RKO (cell line): ENCODE results near the gene BLTP1.
"Not testable (repeated sequence)": the region's sequence is repeated elsewhere in the genome, so short reads cannot be mapped to it uniquely, and the experiment has no call there.

ENCODE experiments used
- DNase-seq: peaks from one replicate; pipeline ENCODE4 v3.0.0-alpha.2; 2016; ENCODE audit warnings: low spot score

BLTP1 gene

DNA sequence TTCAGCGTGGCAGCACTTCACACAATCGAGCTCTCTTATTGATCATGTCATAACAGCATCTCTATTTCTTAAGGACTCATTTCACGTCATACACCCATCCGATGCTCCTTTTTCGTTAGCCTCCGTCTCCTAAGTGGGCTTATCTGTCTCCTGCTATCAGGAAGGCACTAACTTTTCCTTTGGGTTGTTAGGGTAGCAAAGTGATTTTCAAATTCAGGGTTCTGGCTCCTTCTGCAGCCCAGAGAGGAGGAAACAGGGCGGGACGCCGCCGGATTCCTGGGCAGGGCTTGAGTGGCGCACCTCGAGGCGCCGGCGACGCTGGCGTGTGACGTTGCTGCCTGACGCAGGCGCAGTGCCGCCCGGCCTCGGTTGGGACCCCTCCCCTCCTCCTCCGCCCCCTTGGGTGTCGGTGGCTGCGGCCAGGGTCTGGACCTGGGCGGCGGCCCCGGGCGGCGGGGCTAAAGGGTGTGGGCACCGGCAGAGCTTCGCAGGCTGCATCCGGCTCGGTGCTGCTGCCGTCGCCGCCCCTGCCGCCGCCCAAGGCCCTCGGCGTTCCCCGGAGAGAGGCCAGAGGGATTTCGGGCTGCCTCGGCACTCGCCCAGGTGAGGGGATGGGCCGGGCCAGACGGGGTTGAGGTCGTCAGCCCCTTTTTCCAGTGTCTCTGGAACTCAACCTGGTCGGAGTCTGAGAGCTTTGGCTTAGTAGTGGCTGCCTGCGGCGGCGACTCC lies at the start of gene BLTP1:
BLTP1 (plus strand) TSS at position 350 of the 729 bp plus-strand sequence. CDS start 18,317 bp downstream, outside the sequence.
- peak; percentile 84 for DNase-seq

- DNase-seq = no peak
Measured at GRCh38 chr4:122104184-122104583, 47.9 kb upstream of the BLTP1 start.

- no peak for DNase-seq
Measured at GRCh38 chr4:122107680-122108079, 44.5 kb upstream of the BLTP1 start.

DNA sequence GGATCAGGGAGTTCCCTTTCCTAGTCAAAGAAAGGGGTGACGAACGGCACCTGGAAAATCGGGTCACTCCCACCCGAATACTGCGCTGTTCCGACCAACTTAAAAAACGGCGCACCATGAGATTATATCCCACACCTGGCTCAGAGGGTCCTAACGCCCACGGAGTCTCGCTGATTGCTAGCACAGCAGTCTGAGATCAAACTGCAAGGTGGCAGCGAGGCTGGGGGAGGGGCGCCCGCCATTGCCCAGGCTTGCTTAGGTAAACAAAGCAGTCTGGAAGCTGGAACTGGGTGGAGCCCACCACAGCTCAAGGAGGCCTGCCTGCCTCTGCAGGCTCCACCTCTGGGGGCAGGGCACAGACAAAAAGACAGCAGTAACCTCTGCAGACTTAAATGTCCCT lies 41.8 kb upstream of the BLTP1 start:
- DNase-seq = not testable (repeated sequence)

DNA sequence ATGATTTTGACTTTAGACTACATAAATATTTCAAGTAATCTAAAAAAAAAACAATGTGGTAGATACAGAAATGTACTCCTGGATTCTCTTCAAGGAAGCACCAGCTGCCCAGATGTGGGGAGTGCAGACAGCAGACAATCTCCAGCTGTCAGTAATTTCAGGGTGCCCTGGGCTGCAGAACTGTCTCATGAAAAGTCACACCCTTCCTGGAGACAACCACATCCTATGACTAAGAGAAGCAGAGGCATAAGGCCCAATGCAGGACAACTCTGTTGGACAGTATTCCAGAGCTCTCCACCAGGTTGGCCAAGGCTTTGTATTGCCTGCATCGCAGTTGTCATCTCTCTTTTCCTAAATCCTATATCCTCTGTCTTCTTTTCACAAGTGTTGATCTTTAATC lies 34.4 kb upstream of the BLTP1 start:
- DNase-seq = peak; percentile 40

- DNase-seq = no peak
Measured at GRCh38 chr4:122118243-122118642, 33.9 kb upstream of the BLTP1 start.

GRCh38 chr4:122119739-122120138 lies 32.4 kb upstream of the BLTP1 start:
- peak; percentile 17 for DNase-seq

DNA sequence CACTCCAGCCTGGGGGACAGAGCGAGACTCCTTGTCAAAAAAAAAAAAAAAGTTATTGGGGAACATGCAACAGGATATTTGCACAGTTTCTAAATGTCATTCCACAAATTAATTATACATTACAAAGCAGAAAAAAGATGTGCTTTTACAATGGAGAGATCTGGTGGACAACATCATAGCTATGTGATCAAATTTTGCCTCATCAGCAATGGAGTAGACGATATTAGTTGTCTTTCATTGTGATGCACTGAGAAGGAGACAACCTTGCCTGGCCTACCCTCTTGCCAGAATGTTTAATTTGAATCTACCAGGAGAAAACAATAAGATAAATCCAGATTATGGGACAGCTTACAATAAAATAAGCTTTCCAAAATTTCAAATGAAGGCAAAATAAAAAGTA lies 30.5 kb upstream of the BLTP1 start:
- DNase-seq = no peak

DNA sequence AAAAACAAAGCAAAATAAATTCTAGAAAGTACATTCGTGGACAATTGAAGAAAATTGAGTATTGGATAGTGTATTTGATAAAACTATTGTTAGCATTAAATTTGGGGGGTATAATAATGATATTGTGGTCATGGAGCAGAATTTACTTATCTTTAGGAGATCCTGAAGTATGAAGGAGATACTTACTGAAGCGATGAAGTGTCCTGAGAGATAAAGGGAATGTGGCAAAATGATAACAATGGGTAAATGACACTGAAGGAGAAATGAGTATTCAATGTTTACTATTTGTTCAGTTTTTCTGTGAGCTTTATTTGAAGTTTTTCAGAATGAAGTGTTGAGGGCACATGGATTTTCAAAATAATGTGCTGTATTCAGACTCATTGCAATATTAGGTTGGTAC lies 30.0 kb upstream of the BLTP1 start:
- no peak for DNase-seq

GRCh38 chr4:122129061-122129460 lies 23.1 kb upstream of the BLTP1 start:
- DNase-seq = no peak

DNA sequence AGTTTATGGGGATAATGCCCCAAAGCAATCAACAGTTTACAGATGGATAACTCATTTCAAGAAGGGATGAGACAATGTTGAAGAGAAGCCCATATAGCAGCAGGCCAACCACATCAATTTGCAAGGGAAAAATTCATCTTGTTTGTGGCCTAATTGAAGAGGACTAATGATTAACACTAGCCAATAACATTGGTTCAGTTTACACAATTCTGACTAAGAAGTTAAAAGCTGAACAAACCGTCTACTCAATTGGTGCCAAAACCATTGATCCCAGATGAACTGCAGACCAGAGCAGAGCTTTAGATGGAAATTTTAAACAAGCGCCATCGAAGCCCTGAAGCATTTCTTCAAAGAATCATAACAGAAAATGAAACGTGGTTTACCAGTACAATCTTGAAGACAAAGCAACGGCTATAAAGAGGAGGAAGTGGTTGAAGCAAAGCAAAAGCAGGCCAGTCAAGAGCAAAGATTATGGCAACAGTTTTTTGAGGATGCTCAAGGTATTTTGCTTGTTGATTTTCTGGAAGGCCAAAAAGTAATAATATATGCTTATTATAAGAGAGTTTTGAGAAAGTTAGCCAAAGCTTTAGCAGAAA lies 20.5 kb upstream of the BLTP1 start:
- no peak for DNase-seq

- DNase-seq = no peak
Measured at GRCh38 chr4:122132891-122133290, 19.2 kb upstream of the BLTP1 start.

DNA sequence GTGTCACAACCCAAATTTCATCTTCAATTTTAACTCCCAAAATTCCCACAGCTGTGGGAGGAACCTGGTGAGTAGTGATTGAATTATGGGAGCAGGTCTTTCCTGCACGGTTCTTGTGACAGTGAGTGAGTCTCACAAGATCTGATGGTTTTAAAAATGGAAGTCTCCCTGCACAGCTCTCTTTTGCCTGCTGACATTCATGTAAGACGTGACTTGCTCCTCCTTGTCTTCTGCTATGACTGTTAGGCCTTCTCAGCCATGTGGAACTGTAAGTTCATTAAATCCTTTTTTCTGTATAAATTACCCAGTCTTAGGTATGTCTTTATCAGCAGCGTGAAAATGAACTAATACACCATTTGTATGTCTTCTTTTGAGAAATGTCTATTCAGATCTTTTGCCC lies 13.0 kb upstream of the BLTP1 start:
- DNase-seq = no peak

DNA sequence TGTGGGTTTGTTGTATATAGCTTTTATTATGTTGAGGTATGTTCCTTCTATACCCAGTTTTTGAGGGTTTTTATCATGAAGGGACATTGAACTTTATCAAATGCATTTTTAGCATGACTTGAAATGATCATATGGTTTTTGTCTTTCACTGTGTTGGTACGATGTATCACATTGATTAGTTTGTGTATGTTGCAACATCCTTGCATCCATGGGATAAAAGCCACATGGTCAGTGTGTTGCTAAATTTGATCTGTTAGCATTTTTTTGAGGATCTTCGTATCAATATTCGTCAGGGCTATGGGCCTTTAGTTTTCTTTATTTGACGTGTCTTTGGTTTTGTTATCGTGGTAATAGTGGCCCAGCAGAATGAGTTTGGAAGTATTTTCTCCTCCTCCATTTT lies 11.3 kb upstream of the BLTP1 start:
- DNase-seq = no peak

- no peak for DNase-seq
Measured at GRCh38 chr4:122142687-122143086, 9.4 kb upstream of the BLTP1 start.

DNA sequence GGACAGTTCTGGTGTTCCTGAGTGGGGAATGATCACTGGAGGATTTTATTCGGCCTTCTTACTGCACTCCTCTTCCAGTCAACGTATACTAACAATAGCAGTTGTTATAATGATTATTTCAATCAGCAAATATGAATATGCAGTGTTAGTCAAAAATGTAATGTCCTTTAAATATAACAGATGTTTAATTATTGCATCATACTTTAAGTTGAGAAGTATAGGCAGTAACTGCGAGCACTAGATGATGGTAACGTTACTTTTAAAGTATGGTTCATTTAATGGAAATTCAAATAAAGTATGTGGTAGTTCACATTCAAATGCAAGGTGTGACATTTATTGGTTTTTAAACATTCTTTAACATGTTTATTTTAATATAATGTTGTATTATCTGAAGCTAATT lies 5.5 kb upstream of the BLTP1 start:
- no peak for DNase-seq

GRCh38 chr4:122150931-122151330 lies 1.2 kb upstream of the BLTP1 start:
- DNase-seq = no peak

GRCh38 chr4:122152711-122153226 lies 638 bp downstream of the BLTP1 start:
- DNase-seq = peak; percentile 62

DNA sequence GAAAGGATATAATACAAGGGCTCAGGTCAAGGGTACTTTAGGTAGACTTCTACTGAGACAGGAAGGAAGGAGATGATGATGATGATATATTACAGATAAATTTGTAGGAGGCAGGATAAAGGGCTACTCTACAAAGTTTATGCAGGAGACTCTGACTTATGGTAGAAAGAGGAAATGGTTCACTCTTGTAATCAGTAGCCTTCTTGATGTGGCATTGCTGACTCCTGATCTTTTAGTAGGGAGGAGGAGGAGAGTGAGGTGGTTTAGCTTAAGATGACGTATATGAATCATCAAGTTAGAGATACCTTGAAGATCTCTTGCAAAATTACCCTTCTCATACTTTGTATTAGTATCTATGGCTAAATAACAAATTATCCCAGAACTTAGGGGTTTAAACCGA lies 4.7 kb downstream of the BLTP1 start:
- DNase-seq = no peak

DNA sequence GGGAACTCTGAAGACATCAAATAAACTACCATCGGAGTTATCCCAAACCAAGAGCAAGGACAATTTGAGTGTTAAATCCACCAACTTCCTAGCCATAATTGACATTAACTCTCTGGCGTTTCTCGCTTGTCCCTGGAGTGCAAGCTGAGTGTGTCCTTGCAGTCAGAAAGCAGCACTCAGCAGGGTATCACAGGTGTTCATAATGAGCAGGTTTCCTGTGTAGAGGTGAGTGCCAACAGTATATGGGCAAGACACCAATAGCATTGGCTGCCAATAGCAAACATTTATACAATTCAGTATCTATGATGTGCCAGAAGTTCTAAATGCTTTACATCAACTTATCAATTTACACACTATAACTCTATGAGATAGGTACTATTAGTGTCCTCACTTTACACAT lies 11.2 kb downstream of the BLTP1 start:
- no peak for DNase-seq

DNA sequence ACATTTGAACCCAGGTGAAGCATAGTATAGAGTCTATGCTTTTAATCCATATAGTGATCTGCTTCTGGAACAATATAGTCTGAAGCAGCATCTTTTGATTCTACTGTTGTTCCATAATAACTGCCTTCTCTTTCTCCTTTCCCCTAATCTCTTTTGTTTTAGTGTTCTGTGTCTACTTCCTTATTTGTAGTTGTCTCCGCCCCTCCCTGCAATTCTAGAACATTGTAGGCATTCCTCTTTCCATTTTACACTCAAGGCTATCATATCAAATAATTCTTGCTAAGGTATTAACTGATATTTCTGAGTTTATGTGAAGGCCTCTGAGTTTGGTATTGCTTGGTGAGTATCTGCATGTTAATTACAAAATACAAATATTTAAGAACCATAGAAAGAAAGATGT lies 11.6 kb downstream of the BLTP1 start:
- no peak for DNase-seq

- no peak for DNase-seq
Measured at GRCh38 chr4:122167369-122167768, 15.2 kb downstream of the BLTP1 start.

GRCh38 chr4:122170775-122171174 lies 18.6 kb downstream of the BLTP1 start:
- no peak for DNase-seq

- no peak for DNase-seq
Measured at GRCh38 chr4:122171323-122171722, 19.2 kb downstream of the BLTP1 start.
